Astrocyte (in vitro differentiated cells and primary cell): ENCODE measurements around the gene TTC33. TPM values are rescaled to one million over a fixed set of nuclear protein-coding genes. Genes with fewer than 3 reads are reported as not detected.
A peak's percentile ranks its signal among the peaks of the same experiment; 100 is the strongest.

Experiments used
- DNase-seq: peaks from one replicate; pipeline ENCODE4 v3.0.0-alpha.2; 2010; ENCODE audit warnings: low read depth
- FAIRE-seq: peaks from 2 replicates; lab custom pipeline; 2011; peaks lifted over from hg19 to GRCh38; lab: Jason Lieb, UNC
- H2AFZ ChIP-seq: 2 replicates; pipeline ENCODE4 v1.6.0; 2012; ENCODE audit warnings: low read depth, low read length, inconsistent platforms
- H3K27ac ChIP-seq: 2 replicates; pipeline ENCODE4 v1.5.1; 2011; ENCODE audit warnings: low read depth, low read length, inconsistent platforms
- H3K27me3 ChIP-seq: 2 replicates; pipeline ENCODE4 v1.6.0; 2011; ENCODE audit warnings: low read length, inconsistent platforms; ENCODE audit not compliant: insufficient read depth
- H3K36me3 ChIP-seq: 2 replicates; pipeline ENCODE4 v1.5.1; 2011; ENCODE audit warnings: low read length, inconsistent platforms; ENCODE audit not compliant: insufficient read depth
- H3K4me1 ChIP-seq: 2 replicates; pipeline ENCODE4 v1.5.1; 2011; ENCODE audit warnings: low read length, inconsistent platforms; ENCODE audit not compliant: insufficient read depth
- H3K4me2 ChIP-seq: 2 replicates; pipeline ENCODE4 v1.6.0; 2012; ENCODE audit warnings: low read length, inconsistent platforms
- H3K4me3 ChIP-seq: 2 replicates; pipeline ENCODE4 v1.5.1; 2011; ENCODE audit warnings: low read depth, mild to moderate bottlenecking, low read length, inconsistent platforms; ENCODE audit not compliant: insufficient read depth
- H3K79me2 ChIP-seq: 2 replicates; pipeline ENCODE4 v1.6.0; 2012; ENCODE audit warnings: mild to moderate bottlenecking, low read length, inconsistent platforms; ENCODE audit not compliant: insufficient read depth
- H3K9ac ChIP-seq: 2 replicates; pipeline ENCODE4 v1.6.0; 2012; ENCODE audit warnings: mild to moderate bottlenecking, low read length, inconsistent platforms
- H3K9me3 ChIP-seq: 2 replicates; pipeline ENCODE4 v1.5.1; 2012; ENCODE audit warnings: low read depth, mild to moderate bottlenecking, low read length, inconsistent platforms; ENCODE audit not compliant: insufficient read depth
- H4K20me1 ChIP-seq: 2 replicates; pipeline ENCODE4 v1.6.0; 2012; ENCODE audit warnings: low read length, inconsistent platforms; ENCODE audit not compliant: insufficient read depth
- H3K27ac Mint-ChIP-seq: one replicate; pipeline ENCODE4 v1.8.0; 2021; ENCODE audit warnings: mild to moderate bottlenecking, mixed read lengths; ENCODE audit not compliant: unreplicated experiment
- H3K27me3 Mint-ChIP-seq: one replicate; pipeline ENCODE4 v1.8.0; 2021; ENCODE audit warnings: low read depth, mixed read lengths; ENCODE audit not compliant: unreplicated experiment
- H3K36me3 Mint-ChIP-seq: one replicate; pipeline ENCODE4 v1.8.0; 2021; ENCODE audit warnings: low read depth, mixed read lengths; ENCODE audit not compliant: unreplicated experiment
- H3K4me1 Mint-ChIP-seq: one replicate; pipeline ENCODE4 v1.8.0; 2021; ENCODE audit warnings: low read depth, mixed read lengths; ENCODE audit not compliant: unreplicated experiment
- H3K4me3 Mint-ChIP-seq: one replicate; pipeline ENCODE4 v1.8.0; 2021; ENCODE audit warnings: mild to moderate bottlenecking, moderate library complexity, mixed read lengths; ENCODE audit not compliant: unreplicated experiment
- H3K9me3 Mint-ChIP-seq: one replicate; pipeline ENCODE4 v1.8.0; 2021; ENCODE audit warnings: mild to moderate bottlenecking, mixed read lengths; ENCODE audit not compliant: unreplicated experiment
- CTCF ChIP-seq: IDR thresholded peaks from 2 replicates; pipeline ENCODE4 v1.5.1; 2011; ENCODE audit warnings: low read depth, mild to moderate bottlenecking, inconsistent platforms, low read length, moderate library complexity; ENCODE audit not compliant: insufficient read depth
- EZH2 ChIP-seq: IDR thresholded peaks from 2 replicates; pipeline ENCODE4 v1.6.1; 2012; ENCODE audit warnings: mild to moderate bottlenecking, low read length, inconsistent platforms; ENCODE audit not compliant: insufficient read depth
- total RNA-seq: library from RNA; stranded (reverse); gene quantifications from 2 replicates; pipeline ENCODE4 v1.2.1, GENCODE V29; 2021

Gene TTC33
- total RNA-seq, 1 donor from 2014 or later = 13.3 TPM

GRCh38 chr5:40691894-40692293, 63.9 kb downstream of the TTC33 start:
- Histone ChIP-seq H3K4me3 (no peak overlapping the region), H3K36me3 (no peaks in the 10 kb centered on the region), H3K4me2 (no peak overlapping the region), H3K27ac (no peak overlapping the region), H3K9ac (no peak overlapping the region), H2AFZ (no peak overlapping the region), H3K9me3 (no peaks in the 10 kb centered on the region), H3K4me1 (peaks cover 20% of the 10 kb centered on the region), H4K20me1 (no peaks in the 10 kb centered on the region), H3K79me2 (peaks cover 7% of the 10 kb centered on the region), H3K27me3 (no peaks in the 10 kb centered on the region)
- H3K36me3 Mint-ChIP-seq = no peaks in the 10 kb centered on the region
- H3K9me3 Mint-ChIP-seq = no peaks in the 10 kb centered on the region
- no peak for DNase-seq
- H3K4me3 Mint-ChIP-seq = no peak overlapping the region
- H3K4me1 Mint-ChIP-seq = peaks cover 7% of the 10 kb centered on the region
- no peak for FAIRE-seq
- H3K27me3 Mint-ChIP-seq = no peaks in the 10 kb centered on the region
- no peak overlapping the region for H3K27ac Mint-ChIP-seq
- no peak for TF ChIP-seq EZH2
- no peak for TF ChIP-seq CTCF

GRCh38 chr5:40690267-40690666, 65.5 kb downstream of the TTC33 start:
- Mint-ChIP-seq H3K4me1 (peaks cover 7% of the 10 kb centered on the region), H3K9me3 (no peaks in the 10 kb centered on the region), H3K27me3 (no peaks in the 10 kb centered on the region), H3K36me3 (no peaks in the 10 kb centered on the region), H3K4me3 (no peak overlapping the region), H3K27ac (no peak overlapping the region)
- no peaks in the 10 kb centered on the region for H3K36me3 ChIP-seq
- H3K4me3 ChIP-seq = no peak overlapping the region
- TF ChIP-seq CTCF (no peak), EZH2 (no peak)
- H3K27me3 ChIP-seq = no peaks in the 10 kb centered on the region
- H3K9ac ChIP-seq = no peak overlapping the region
- peaks cover 15% of the 10 kb centered on the region for H3K79me2 ChIP-seq
- no peaks in the 10 kb centered on the region for H3K9me3 ChIP-seq
- H3K27ac ChIP-seq = peak overlapping the region; percentile 35
- FAIRE-seq (no peak), DNase-seq (no peak)
- H4K20me1 ChIP-seq = no peaks in the 10 kb centered on the region
- no peak overlapping the region for H3K4me2 ChIP-seq
- H2AFZ ChIP-seq = no peak overlapping the region
- peaks cover 20% of the 10 kb centered on the region for H3K4me1 ChIP-seq

- FAIRE-seq = peak; percentile 99
- H3K4me1 ChIP-seq = peaks cover 20% of the 10 kb centered on the region
- Mint-ChIP-seq H3K9me3 (no peaks in the 10 kb centered on the region), H3K27ac (no peak overlapping the region), H3K4me1 (peaks cover 7% of the 10 kb centered on the region), H3K36me3 (no peaks in the 10 kb centered on the region), H3K27me3 (no peaks in the 10 kb centered on the region), H3K4me3 (no peak overlapping the region)
- peak overlapping the region; percentile 35 for H3K27ac ChIP-seq
- H3K36me3 ChIP-seq = no peaks in the 10 kb centered on the region
- no peak overlapping the region for H2AFZ ChIP-seq
- H3K27me3 ChIP-seq = no peaks in the 10 kb centered on the region
- H3K9me3 ChIP-seq = no peaks in the 10 kb centered on the region
- TF ChIP-seq CTCF = no peak
- TF ChIP-seq EZH2 = no peak
- H3K4me2 ChIP-seq = no peak overlapping the region
- H3K79me2 ChIP-seq = peaks cover 15% of the 10 kb centered on the region
- H4K20me1 ChIP-seq = no peaks in the 10 kb centered on the region
- H3K9ac ChIP-seq = peak overlapping the region; percentile 65
- peak; percentile 94 for DNase-seq
- H3K4me3 ChIP-seq = no peak overlapping the region
Observed at GRCh38 chr5:40689438-40689837, 66.3 kb downstream of the TTC33 start.
